Activated naive CD8-positive, alpha-beta T cell treated with anti-CD3 and anti-CD28 coated beads, Interleukin-2, amount 10 ng/mL, durations not matched to agents 7 days and 5 days (primary cell): Measurements from ENCODE around the gene WDFY3. TPM values are rescaled to one million over a fixed set of nuclear protein-coding genes. Genes with fewer than 3 reads are reported as not detected.

Source experiments
- ATAC-seq: fragments of 150-1000 bp; cut with Tn5 transposase; one replicate; pipeline ENCODE4 v1.10.0; 2021; ENCODE audit warnings: low read depth, moderate library complexity
- POLR2A ChIA-PET: fragments of 350-600 bp; sonication (Branson Sonifier 250); formaldehyde crosslinking; loops from one replicate; lab custom pipeline; 2021; ENCODE audit warnings: antibody characterized with exemption; lab: Charles Lee
- DNase-seq: peaks from one replicate; pipeline ENCODE4 v3.0.0; 2021
- H3K27ac Mint-ChIP-seq: one replicate; pipeline ENCODE4 v1.8.0; 2022; ENCODE audit warnings: mild to moderate bottlenecking, mixed read lengths
- H3K27me3 Mint-ChIP-seq: one replicate; pipeline ENCODE4 v1.8.0; 2022; ENCODE audit warnings: mild to moderate bottlenecking, moderate library complexity, mixed read lengths
- H3K36me3 Mint-ChIP-seq: one replicate; pipeline ENCODE4 v1.8.0; 2021; ENCODE audit warnings: mild to moderate bottlenecking, mixed read lengths
- H3K4me1 Mint-ChIP-seq: one replicate; pipeline ENCODE4 v1.8.0; 2021; ENCODE audit warnings: mixed read lengths
- H3K4me3 Mint-ChIP-seq: one replicate; pipeline ENCODE4 v1.8.0; 2022; ENCODE audit warnings: mild to moderate bottlenecking, moderate library complexity, mixed read lengths
- H3K9me3 Mint-ChIP-seq: one replicate; pipeline ENCODE4 v1.8.0; 2021; ENCODE audit warnings: mixed read lengths
- total RNA-seq, 2 experiments: library from RNA; stranded (reverse); gene quantifications; one replicate each; pipeline ENCODE4 v1.2.3, GENCODE V29; 2021

Gene WDFY3
- total RNA-seq, 2 experiments from 2014 or later = 0.71 to 1.1 TPM

DNA sequence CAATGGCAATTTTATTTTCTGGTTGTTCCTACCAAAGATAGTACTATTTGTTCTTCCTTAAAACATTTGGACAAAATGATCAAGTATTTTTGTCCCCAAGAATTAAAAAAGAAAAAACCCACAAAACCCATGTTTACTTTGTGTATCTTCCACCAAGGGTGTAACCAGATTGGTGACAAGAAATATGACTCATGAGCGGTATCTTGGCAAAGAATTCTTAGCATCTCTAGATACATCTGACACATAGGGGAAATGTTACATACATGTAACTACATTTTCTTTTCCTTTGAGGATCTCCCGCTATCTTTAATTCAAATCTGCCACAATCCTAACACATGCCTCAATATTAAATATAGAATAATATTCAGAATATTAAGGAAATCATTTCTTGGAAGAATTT lies 78.7 kb downstream of the WDFY3 start:
- Mint-ChIP-seq H3K27ac (no peak overlapping the region), H3K9me3 (no peaks in the 10 kb centered on the region), H3K4me1 (no peaks in the 10 kb centered on the region), H3K27me3 (no peaks in the 10 kb centered on the region), H3K4me3 (no peak overlapping the region), H3K36me3 (no peaks in the 10 kb centered on the region)
- POLR2A ChIA-PET = no interaction called here
- ATAC-seq (no peak), DNase-seq (no peak)

- POLR2A ChIA-PET = no interaction called here
- Mint-ChIP-seq H3K27ac (no peak overlapping the region), H3K4me1 (no peaks in the 10 kb centered on the region), H3K36me3 (no peaks in the 10 kb centered on the region), H3K4me3 (no peak overlapping the region), H3K9me3 (no peaks in the 10 kb centered on the region), H3K27me3 (no peaks in the 10 kb centered on the region)
- DNase-seq (no peak), ATAC-seq (no peak)
These were observed 86.8 kb downstream of the WDFY3 start for GRCh38 chr4:84879651-84880200.

DNA sequence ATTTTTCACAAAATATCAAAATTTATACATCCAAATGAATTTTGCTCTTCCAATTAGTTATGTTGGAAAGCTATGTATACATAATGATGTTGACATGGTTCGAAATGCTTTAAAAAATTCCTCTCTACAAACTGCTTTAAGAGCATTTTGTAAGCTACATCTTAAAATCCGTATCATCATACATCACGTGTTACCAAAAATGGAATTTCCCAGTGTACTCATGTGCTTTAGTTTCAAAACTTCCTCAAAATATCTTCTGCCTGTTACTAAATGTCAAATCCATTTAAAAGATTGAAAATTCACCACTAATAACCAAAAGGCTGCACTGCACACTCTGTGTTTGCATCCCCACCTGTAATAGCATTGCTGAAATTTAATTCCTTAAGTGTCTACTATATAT lies 87.9 kb downstream of the WDFY3 start:
- H3K4me1 Mint-ChIP-seq = no peaks in the 10 kb centered on the region
- POLR2A ChIA-PET = no interaction called here
- H3K9me3 Mint-ChIP-seq = no peaks in the 10 kb centered on the region
- no peak for DNase-seq
- H3K27me3 Mint-ChIP-seq = no peaks in the 10 kb centered on the region
- no peak overlapping the region for H3K4me3 Mint-ChIP-seq
- H3K27ac Mint-ChIP-seq = no peak overlapping the region
- no peak for ATAC-seq
- H3K36me3 Mint-ChIP-seq = no peaks in the 10 kb centered on the region

DNA sequence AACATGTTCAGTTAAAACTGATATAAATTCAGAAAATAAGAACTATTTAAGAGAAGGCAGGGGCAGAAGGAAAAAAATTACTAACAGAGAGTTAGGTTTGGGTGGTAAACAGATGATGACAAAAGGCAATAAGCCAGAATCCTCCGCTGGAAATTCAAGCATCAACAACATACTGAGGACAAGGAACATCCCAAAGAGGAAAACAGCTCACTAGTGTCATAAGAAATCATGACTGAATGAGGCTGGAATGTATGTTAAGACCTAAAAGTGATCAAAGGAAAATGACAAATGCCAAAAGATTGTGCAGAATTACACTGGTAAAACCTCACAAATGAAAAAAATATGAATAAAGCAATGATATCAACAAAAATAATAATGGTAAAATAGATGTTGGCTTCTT lies 88.4 kb downstream of the WDFY3 start:
- no peaks in the 10 kb centered on the region for H3K9me3 Mint-ChIP-seq
- no peak overlapping the region for H3K27ac Mint-ChIP-seq
- no peak overlapping the region for H3K4me3 Mint-ChIP-seq
- DNase-seq (no peak), ATAC-seq (no peak)
- H3K4me1 Mint-ChIP-seq = no peaks in the 10 kb centered on the region
- POLR2A ChIA-PET = no interaction called here
- no peaks in the 10 kb centered on the region for H3K36me3 Mint-ChIP-seq
- no peaks in the 10 kb centered on the region for H3K27me3 Mint-ChIP-seq

- H3K4me1 Mint-ChIP-seq = no peaks in the 10 kb centered on the region
- no peaks in the 10 kb centered on the region for H3K27me3 Mint-ChIP-seq
- POLR2A ChIA-PET = no interaction called here
- ATAC-seq = no peak
- no peaks in the 10 kb centered on the region for H3K36me3 Mint-ChIP-seq
- DNase-seq = no peak
- no peak overlapping the region for H3K27ac Mint-ChIP-seq
- no peaks in the 10 kb centered on the region for H3K9me3 Mint-ChIP-seq
- H3K4me3 Mint-ChIP-seq = no peak overlapping the region
These were observed 89.2 kb downstream of the WDFY3 start for GRCh38 chr4:84877051-84877833.

- POLR2A ChIA-PET = no interaction called here
- Mint-ChIP-seq H3K36me3 (no peaks in the 10 kb centered on the region), H3K27me3 (no peaks in the 10 kb centered on the region), H3K4me3 (no peak overlapping the region), H3K4me1 (no peaks in the 10 kb centered on the region), H3K9me3 (no peaks in the 10 kb centered on the region), H3K27ac (no peak overlapping the region)
- no peak for DNase-seq
- ATAC-seq = no peak
These were observed 90.7 kb downstream of the WDFY3 start for GRCh38 chr4:84875636-84876371.

- Mint-ChIP-seq H3K27ac (no peak overlapping the region), H3K4me1 (no peaks in the 10 kb centered on the region), H3K36me3 (no peaks in the 10 kb centered on the region), H3K9me3 (no peaks in the 10 kb centered on the region), H3K27me3 (no peaks in the 10 kb centered on the region), H3K4me3 (no peak overlapping the region)
- ATAC-seq (no peak), DNase-seq (no peak)
- POLR2A ChIA-PET = no interaction called here
These were observed 91.9 kb downstream of the WDFY3 start for GRCh38 chr4:84874619-84875018.

- H3K36me3 Mint-ChIP-seq = no peaks in the 10 kb centered on the region
- no peak for DNase-seq
- H3K4me3 Mint-ChIP-seq = no peak overlapping the region
- H3K9me3 Mint-ChIP-seq = no peaks in the 10 kb centered on the region
- H3K27ac Mint-ChIP-seq = no peak overlapping the region
- H3K27me3 Mint-ChIP-seq = peaks cover 2% of the 10 kb centered on the region
- POLR2A ChIA-PET = no interaction called here
- H3K4me1 Mint-ChIP-seq = no peaks in the 10 kb centered on the region
- no peak for ATAC-seq
These were observed 95.9 kb downstream of the WDFY3 start for GRCh38 chr4:84870398-84871163.

DNA sequence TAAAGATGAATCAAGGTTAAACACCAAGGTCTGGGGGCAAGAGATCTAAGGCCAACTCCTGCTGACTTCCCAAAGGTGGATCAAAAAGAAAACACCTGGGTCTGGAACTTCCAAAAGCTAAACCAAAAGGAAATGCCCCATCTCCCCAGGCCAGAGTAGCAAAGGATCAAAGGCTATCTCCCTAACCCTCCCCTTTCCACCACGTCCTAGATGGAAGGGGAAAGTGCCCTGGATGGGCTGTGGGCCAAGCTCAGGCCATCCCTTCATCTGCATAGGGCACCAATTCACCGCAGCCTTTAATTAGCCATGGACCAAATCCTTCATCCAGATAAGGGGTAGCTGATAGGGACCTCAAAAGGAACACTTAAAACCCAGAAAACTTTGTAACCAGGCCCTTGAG lies 100.2 kb downstream of the WDFY3 start:
- Mint-ChIP-seq H3K9me3 (no peaks in the 10 kb centered on the region), H3K27me3 (peaks cover 2% of the 10 kb centered on the region), H3K4me1 (no peaks in the 10 kb centered on the region), H3K36me3 (no peaks in the 10 kb centered on the region), H3K27ac (no peak overlapping the region), H3K4me3 (no peak overlapping the region)
- ATAC-seq (no peak), DNase-seq (no peak)
- POLR2A ChIA-PET = no interaction called here

GRCh38 chr4:84865600-84865999 lies 100.9 kb downstream of the WDFY3 start:
- POLR2A ChIA-PET = no interaction called here
- Mint-ChIP-seq H3K4me1 (no peaks in the 10 kb centered on the region), H3K4me3 (no peak overlapping the region), H3K27ac (no peak overlapping the region), H3K36me3 (no peaks in the 10 kb centered on the region), H3K9me3 (no peaks in the 10 kb centered on the region), H3K27me3 (peaks cover 2% of the 10 kb centered on the region)
- no peak for DNase-seq
- no peak for ATAC-seq

DNA sequence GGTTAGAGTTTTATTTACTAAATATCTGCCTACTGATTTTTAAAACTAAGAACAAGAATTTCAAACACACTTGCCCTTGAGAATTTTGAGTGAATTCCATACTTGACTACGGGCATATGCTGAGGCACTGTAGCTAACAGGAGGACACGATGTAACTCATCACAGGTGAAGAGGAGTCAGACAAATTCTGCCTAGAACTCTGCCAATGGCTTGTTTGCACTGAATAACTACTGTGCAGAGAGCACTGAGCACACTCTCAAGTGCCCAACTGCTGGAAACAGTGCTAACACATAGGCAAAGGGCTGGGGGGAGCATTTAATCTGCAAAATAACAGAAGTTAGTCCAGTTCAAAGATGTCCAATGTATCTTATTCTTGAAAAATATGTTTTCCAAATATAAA lies 104.4 kb downstream of the WDFY3 start:
- Mint-ChIP-seq H3K36me3 (no peaks in the 10 kb centered on the region), H3K27me3 (no peaks in the 10 kb centered on the region), H3K4me3 (no peak overlapping the region), H3K9me3 (no peaks in the 10 kb centered on the region), H3K4me1 (no peaks in the 10 kb centered on the region), H3K27ac (no peak overlapping the region)
- POLR2A ChIA-PET = no interaction called here
- ATAC-seq (no peak), DNase-seq (no peak)

DNA sequence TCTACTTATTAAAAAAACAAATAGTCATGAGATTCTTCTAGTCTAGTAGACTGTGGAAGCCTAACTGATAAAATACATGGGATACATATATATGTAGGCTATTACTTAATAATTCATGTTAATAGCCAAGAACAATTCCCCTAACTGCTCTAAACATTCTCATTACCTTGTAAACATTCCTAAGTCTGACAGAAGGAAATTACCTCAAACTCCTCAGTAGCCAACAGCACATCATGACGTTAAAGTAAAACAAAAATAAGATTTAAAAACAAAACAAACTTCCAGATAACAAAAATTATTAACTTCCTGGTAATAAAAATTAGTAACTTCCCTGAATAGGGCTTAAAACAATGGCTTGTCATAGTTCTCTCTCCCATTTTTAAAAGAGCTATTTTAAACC lies 109.2 kb downstream of the WDFY3 start:
- no peaks in the 10 kb centered on the region for H3K9me3 Mint-ChIP-seq
- no peak overlapping the region for H3K27ac Mint-ChIP-seq
- no peaks in the 10 kb centered on the region for H3K27me3 Mint-ChIP-seq
- DNase-seq (no peak), ATAC-seq (no peak)
- no peaks in the 10 kb centered on the region for H3K36me3 Mint-ChIP-seq
- POLR2A ChIA-PET = no interaction called here
- H3K4me1 Mint-ChIP-seq = no peaks in the 10 kb centered on the region
- H3K4me3 Mint-ChIP-seq = no peak overlapping the region

GRCh38 chr4:84856468-84857049 lies 109.9 kb downstream of the WDFY3 start:
- POLR2A ChIA-PET = no interaction called here
- ATAC-seq = no peak

More at GRCh38 chr4:84856468-84857049, 109.9 kb downstream of the WDFY3 start:
- no peak for DNase-seq
- Mint-ChIP-seq H3K4me1 (no peaks in the 10 kb centered on the region), H3K27me3 (no peaks in the 10 kb centered on the region), H3K4me3 (no peak overlapping the region), H3K36me3 (no peaks in the 10 kb centered on the region), H3K9me3 (no peaks in the 10 kb centered on the region), H3K27ac (no peak overlapping the region)
